ENCODE results near the gene RHBDL2. TPM values are rescaled to one million over a fixed set of nuclear protein-coding genes. Genes with fewer than 3 reads are reported as not detected.

The RHBDL2 gene
- total and polyA plus RNA-seq, 9 of the 15 experiments (the other 6 are each of a cell fraction or from before 2014, with no cell fraction given): not detected

DNA sequence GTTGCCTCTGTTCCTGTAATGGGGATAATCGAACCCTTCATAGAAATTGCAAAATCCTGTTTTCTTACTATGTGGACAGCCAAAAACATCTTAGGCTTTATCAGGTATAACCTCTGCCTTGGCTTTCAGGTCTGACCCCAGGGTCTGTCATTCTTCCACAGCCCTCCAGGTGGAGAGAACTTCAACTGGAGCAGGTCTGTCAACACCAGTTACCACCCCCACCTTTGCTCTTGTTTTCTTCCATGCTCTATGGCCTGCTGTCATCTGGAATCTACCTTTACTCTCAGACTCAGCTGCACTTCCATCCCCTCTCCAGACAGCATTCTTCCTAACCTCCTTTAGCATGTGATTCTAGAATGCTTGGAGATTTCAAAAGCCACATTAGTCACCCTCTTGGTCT lies 49.9 kb downstream of the RHBDL2 start (continued):
- no peak for TF ChIP-seq PBX2 (CRISPR knock-in tag; IDR thresholded peaks at IDR 0.05; ENCODE audit: low read depth)
- TF ChIP-seq PBX2 (tag; conservative IDR thresholded peaks at IDR 0.05; ENCODE audit: low read depth): peak; percentile 23; the same call in 1 of the 2 replicates
- no peak for TF ChIP-seq ZNF764 (CRISPR knock-in tag; IDR thresholded peaks at IDR 0.05; ENCODE audit: low read depth)
- no peak for TF ChIP-seq ZNF785 (CRISPR knock-in tag; IDR thresholded peaks at IDR 0.05)
- no peak for TF ChIP-seq JUND (IDR thresholded peaks at IDR 0.05; ENCODE audit: borderline replicate concordance, low read depth, low read length)
- no peak for TF ChIP-seq JUND (tag; IDR thresholded peaks at IDR 0.05; ENCODE audit: borderline replicate concordance, low read depth, low read length)
- TF ChIP-seq MAFG (tag; conservative IDR thresholded peaks at IDR 0.05): no peak
- TF ChIP-seq U2AF1 (optimal IDR thresholded peaks at IDR 0.05; ENCODE audit: low read depth, low read length): no peak
- TF ChIP-seq, protein P1, sequence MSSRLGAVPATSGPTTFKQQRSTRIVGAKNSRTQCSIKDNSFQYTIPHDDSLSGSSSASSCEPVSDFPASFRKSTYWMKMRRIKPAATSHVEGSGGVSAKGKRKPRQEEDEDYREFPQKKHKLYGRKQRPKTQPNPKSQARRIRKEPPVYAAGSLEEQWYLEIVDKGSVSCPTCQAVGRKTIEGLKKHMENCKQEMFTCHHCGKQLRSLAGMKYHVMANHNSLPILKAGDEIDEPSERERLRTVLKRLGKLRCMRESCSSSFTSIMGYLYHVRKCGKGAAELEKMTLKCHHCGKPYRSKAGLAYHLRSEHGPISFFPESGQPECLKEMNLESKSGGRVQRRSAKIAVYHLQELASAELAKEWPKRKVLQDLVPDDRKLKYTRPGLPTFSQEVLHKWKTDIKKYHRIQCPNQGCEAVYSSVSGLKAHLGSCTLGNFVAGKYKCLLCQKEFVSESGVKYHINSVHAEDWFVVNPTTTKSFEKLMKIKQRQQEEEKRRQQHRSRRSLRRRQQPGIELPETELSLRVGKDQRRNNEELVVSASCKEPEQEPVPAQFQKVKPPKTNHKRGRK (tag; IDR thresholded peaks at IDR 0.05): no peak
- TF ChIP-seq CEBPG (CRISPR knock-in tag; IDR thresholded peaks at IDR 0.05): no peak
- no peak for TF ChIP-seq CEBPG (tag; conservative IDR thresholded peaks at IDR 0.05 in 1 of 2, IDR thresholded peaks at IDR 0.05 in 1 of 2)
- TF ChIP-seq E2F3 (CRISPR knock-in tag; IDR thresholded peaks at IDR 0.05): no peak
- no peak for TF ChIP-seq ZNF551 (CRISPR knock-in tag; IDR thresholded peaks at IDR 0.05)
- peak; percentile 30; the same call in 1 of the 2 replicates for TF ChIP-seq ZBTB7A (IDR thresholded peaks at IDR 0.05; ENCODE audit: borderline replicate concordance, control insufficient read depth, low read depth, low read length)
- TF ChIP-seq BCL6 (CRISPR knock-in tag; IDR thresholded peaks at IDR 0.05): no peak
- peak; percentile 21 for TF ChIP-seq PRDM10 (IDR thresholded peaks at IDR 0.05; ENCODE audit: partially characterized antibody)
- TF ChIP-seq ZFP36 (IDR thresholded peaks at IDR 0.05; ENCODE audit: low read depth, low read length, partially characterized antibody): no peak
- no peak for TF ChIP-seq NCOA6 (IDR thresholded peaks at IDR 0.05)
- no peak for TF ChIP-seq XRCC5 (IDR thresholded peaks at IDR 0.05; ENCODE audit: low read depth, low read length)
- TF ChIP-seq FOXK2 (conservative IDR thresholded peaks at IDR 0.05 in 1 of 2, IDR thresholded peaks at IDR 0.05 in 1 of 2; ENCODE audit: low read depth in 2 of 2): peak in 1 of 2 experiments; percentile 46; a peak in 2 of 4 replicates
- no peak for TF ChIP-seq NCOR1 (IDR thresholded peaks at IDR 0.05)

Measured in K562 (cell line).